Measurements from ENCODE around the gene CHD6. TPM values are rescaled to one million over a fixed set of nuclear protein-coding genes. Genes with fewer than 3 reads are reported as not detected.

Gene CHD6
- polyA plus RNA-seq, 1 donor (not counting 4 experiments of a cell fraction or from before 2014, with no cell fraction given), result 6.8 TPM

GRCh38 chr20:41594514-41595322, 23.5 kb downstream of the CHD6 start:
- Histone ChIP-seq H3K36me3 (ENCODE audit: control insufficient read depth in 2 of 2, extremely low read depth in 1 of 2, insufficient read depth in 2 of 2, low read length in 2 of 2) (no peaks in the 10 kb centered on the region), H3K9me1 (ENCODE audit: control insufficient read depth, extremely low read depth, insufficient read depth, low read length) (no peaks in the 10 kb centered on the region), H4K20me1 (ENCODE audit: control insufficient read depth, extremely low read depth, insufficient read depth, low read length) (no peaks in the 10 kb centered on the region), H3K27ac (ENCODE audit: control insufficient read depth, insufficient read depth, low read length) (no peak overlapping the region), H3K4me3 (ENCODE audit: control insufficient read depth in 2 of 3, extremely low read depth in 1 of 3, insufficient read depth in 2 of 3, low read depth in 1 of 3, low read length in 3 of 3) (no peak overlapping the region), H3K27me3 (ENCODE audit: control insufficient read depth, extremely low read depth, insufficient read depth, low read length) (no peaks in the 10 kb centered on the region), H2AFZ (ENCODE audit: control insufficient read depth, low read length) (no peak overlapping the region), H3K9ac (ENCODE audit: control insufficient read depth, extremely low read depth, insufficient read depth, low read length) (no peak overlapping the region), H3K79me2 (ENCODE audit: control insufficient read depth, insufficient read depth, low read length) (peaks cover 50% of the 10 kb centered on the region), H3K9me3 (ENCODE audit: control insufficient read depth, low read depth, low read length) (peaks cover 10% of the 10 kb centered on the region), H3K4me2 (ENCODE audit: control insufficient read depth, extremely low read depth, insufficient read depth, low read depth, low read length) (no peak overlapping the region), H3K4me1 (ENCODE audit: control insufficient read depth, extremely low read depth, insufficient read depth, low read length) (no peaks in the 10 kb centered on the region)
- FAIRE-seq, result no peak
- dilution Hi-C loops (cut with MboI; ENCODE audit: extremely low pct_ligation_motif_present, low sequenced_read_pairs), result no loop called here
- TF ChIP-seq EZH2 (IDR thresholded peaks at IDR 0.05; ENCODE audit: low read length) (no peak), CTCF (optimal IDR thresholded peaks at IDR 0.05 in 1 of 3, IDR thresholded peaks at IDR 0.05 in 1 of 3, conservative IDR thresholded peaks at IDR 0.05 in 1 of 3; ENCODE audit: extremely low read depth in 1 of 3, insufficient read depth in 2 of 3, low read length in 3 of 3) (no peak)
- DNase-seq (ENCODE audit: low read depth, low spot score), result no peak

GRCh38 chr20:41592516-41593216, 25.5 kb downstream of the CHD6 start:
- Histone ChIP-seq H3K9ac (ENCODE audit: control insufficient read depth, extremely low read depth, insufficient read depth, low read length) (no peak overlapping the region), H2AFZ (ENCODE audit: control insufficient read depth, low read length) (no peak overlapping the region), H3K27me3 (ENCODE audit: control insufficient read depth, extremely low read depth, insufficient read depth, low read length) (no peaks in the 10 kb centered on the region), H3K9me3 (ENCODE audit: control insufficient read depth, low read depth, low read length) (peaks cover 6% of the 10 kb centered on the region), H3K4me3 (ENCODE audit: control insufficient read depth in 2 of 3, extremely low read depth in 1 of 3, insufficient read depth in 2 of 3, low read depth in 1 of 3, low read length in 3 of 3) (no peak overlapping the region), H4K20me1 (ENCODE audit: control insufficient read depth, extremely low read depth, insufficient read depth, low read length) (no peaks in the 10 kb centered on the region), H3K36me3 (ENCODE audit: control insufficient read depth in 2 of 2, extremely low read depth in 1 of 2, insufficient read depth in 2 of 2, low read length in 2 of 2) (no peaks in the 10 kb centered on the region), H3K4me2 (ENCODE audit: control insufficient read depth, extremely low read depth, insufficient read depth, low read depth, low read length) (no peak overlapping the region), H3K9me1 (ENCODE audit: control insufficient read depth, extremely low read depth, insufficient read depth, low read length) (no peaks in the 10 kb centered on the region), H3K79me2 (ENCODE audit: control insufficient read depth, insufficient read depth, low read length) (peaks cover 34% of the 10 kb centered on the region), H3K4me1 (ENCODE audit: control insufficient read depth, extremely low read depth, insufficient read depth, low read length) (peaks cover 7% of the 10 kb centered on the region), H3K27ac (ENCODE audit: control insufficient read depth, insufficient read depth, low read length) (no peak overlapping the region)
- FAIRE-seq (no peak), DNase-seq (ENCODE audit: low read depth, low spot score) (no peak)
- TF ChIP-seq CTCF (optimal IDR thresholded peaks at IDR 0.05 in 1 of 3, IDR thresholded peaks at IDR 0.05 in 1 of 3, conservative IDR thresholded peaks at IDR 0.05 in 1 of 3; ENCODE audit: extremely low read depth in 1 of 3, insufficient read depth in 2 of 3, low read length in 3 of 3), result no peak
- TF ChIP-seq EZH2 (IDR thresholded peaks at IDR 0.05; ENCODE audit: low read length), result no peak
- dilution Hi-C loops (cut with MboI; ENCODE audit: extremely low pct_ligation_motif_present, low sequenced_read_pairs), result no loop called here

All from keratinocyte (primary cell).